Stimulated activated effector memory CD8-positive, alpha-beta T cell treated with anti-CD3 and anti-CD28 coated beads, Interleukin-12 subunit alpha, Interleukin-12 subunit beta, amount 100 ng/mL, for 72 hours (primary cell): Measurements from ENCODE around the gene ACVR1B.
A peak's percentile ranks its signal among the peaks of the same experiment; 100 is the strongest.

ENCODE experiments used
- ATAC-seq: fragments of 150-1000 bp; cut with Tn5 transposase; 2 replicates; pipeline ENCODE4 v1.10.0; 2021
- DNase-seq, 2 donors: peaks; one replicate each; pipeline ENCODE4 v3.0.0; 2021 to 2022; ENCODE audit warnings: low spot score in 2 of 2
- H3K27ac Mint-ChIP-seq: one replicate; pipeline ENCODE4 v1.8.0; 2022; ENCODE audit warnings: mild to moderate bottlenecking, mixed read lengths
- H3K36me3 Mint-ChIP-seq: one replicate; pipeline ENCODE4 v1.8.0; 2022; ENCODE audit warnings: mild to moderate bottlenecking, mixed read lengths
- H3K4me1 Mint-ChIP-seq: one replicate; pipeline ENCODE4 v1.8.0; 2022; ENCODE audit warnings: mixed read lengths
- H3K4me3 Mint-ChIP-seq: one replicate; pipeline ENCODE4 v1.8.0; 2022; ENCODE audit warnings: mild to moderate bottlenecking, mixed read lengths
- H3K9me3 Mint-ChIP-seq: one replicate; pipeline ENCODE4 v1.8.0; 2022; ENCODE audit warnings: mixed read lengths

Gene ACVR1B

DNA sequence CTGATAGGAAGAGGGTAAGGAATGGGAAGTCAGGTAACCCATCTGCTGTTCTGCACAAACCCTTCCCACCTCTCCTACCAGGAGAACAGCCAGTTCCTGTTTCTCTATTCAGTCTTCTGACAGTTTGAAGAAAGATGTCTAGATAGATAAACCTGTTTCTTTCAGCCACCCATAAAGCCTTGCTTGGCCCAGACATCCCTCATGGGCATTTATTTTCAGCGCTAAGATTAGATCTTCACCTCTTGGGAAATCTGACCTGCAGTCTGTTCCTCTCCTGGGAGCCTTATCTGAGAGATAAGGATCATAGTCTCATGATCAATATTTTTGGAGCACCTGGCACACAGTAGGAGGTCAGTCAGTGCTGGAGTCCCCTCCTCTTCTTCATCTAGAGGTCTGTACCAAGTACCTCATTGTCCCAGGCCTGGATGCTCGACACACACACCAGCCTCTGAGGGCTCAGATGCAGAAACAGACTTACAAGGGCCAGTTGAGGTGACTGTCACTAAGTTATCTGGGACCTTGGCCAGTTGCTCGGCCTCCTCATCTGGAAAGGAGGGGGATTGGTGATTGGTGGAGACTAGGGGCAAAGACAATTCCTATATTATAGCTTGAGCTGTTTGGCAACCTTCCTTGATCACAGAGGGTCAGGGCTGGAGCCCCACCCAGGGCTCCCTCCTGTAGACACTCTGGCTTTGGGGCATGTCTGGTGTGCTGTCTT lies 26.0 kb upstream of the ACVR1B start:
- H3K4me1 Mint-ChIP-seq, result peaks cover 23% of the 10 kb centered on the region

DNA sequence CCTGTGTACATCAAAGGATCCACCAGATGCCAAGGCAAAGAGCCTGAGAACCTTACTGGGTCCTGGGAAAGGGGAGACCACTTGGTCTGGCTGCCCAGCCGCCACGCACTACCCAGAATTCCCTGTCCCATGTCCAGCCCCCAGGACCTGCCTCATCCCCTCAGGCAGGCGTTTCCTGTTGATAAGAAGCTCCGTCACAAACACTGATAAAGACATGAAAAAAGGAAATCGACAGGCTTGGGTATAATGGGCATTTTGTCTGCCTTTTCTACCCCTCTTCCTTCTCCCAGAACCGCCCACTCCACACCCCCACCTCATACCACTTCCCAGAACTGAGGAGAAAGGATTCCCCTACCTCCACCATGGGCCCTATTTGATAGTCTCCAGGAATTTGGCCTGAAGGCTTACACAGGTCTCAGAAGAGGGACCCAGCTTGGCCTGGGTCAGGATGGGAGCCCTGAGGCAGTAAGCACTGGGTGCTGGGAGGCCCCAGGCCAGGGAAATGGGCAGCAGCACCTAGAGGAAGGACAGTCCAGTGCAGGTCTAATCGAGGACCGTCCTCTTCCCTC lies 25.4 kb upstream of the ACVR1B start:
- ATAC-seq (no peak), DNase-seq (no peak)
- Mint-ChIP-seq H3K9me3 (no peaks in the 10 kb centered on the region), H3K36me3 (no peaks in the 10 kb centered on the region), H3K27ac (peak overlapping the region; percentile 44), H3K4me1 (peaks cover 23% of the 10 kb centered on the region), H3K4me3 (no peak overlapping the region)

More for the DNA sequence above, 26.0 kb upstream of the ACVR1B start:
- DNase-seq (no peak), ATAC-seq (no peak)
- peak overlapping the region; percentile 44 for H3K27ac Mint-ChIP-seq
- no peak overlapping the region for H3K4me3 Mint-ChIP-seq
- H3K9me3 Mint-ChIP-seq, result no peaks in the 10 kb centered on the region
- no peaks in the 10 kb centered on the region for H3K36me3 Mint-ChIP-seq

DNA sequence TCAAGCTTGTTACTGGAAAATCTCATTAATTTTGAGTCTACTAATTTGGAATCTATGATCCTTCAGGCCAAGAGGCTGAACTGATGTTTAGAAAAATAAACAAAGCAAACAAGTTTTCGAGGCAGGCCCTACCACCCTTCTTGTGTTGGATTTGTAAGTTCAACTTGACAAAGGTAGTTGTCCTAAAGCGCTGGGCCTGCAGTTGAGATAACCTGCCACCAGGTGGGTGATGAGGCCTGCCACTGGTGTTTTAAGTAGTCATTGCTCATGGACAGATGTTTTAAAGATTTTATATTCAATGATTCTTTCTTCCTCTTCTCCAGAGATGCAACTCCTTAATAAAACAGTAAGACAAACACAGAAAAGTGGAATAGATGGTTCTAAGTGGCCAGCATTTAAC lies 24.8 kb upstream of the ACVR1B start:
- Mint-ChIP-seq H3K4me3 (no peak overlapping the region), H3K9me3 (no peaks in the 10 kb centered on the region), H3K27ac (peak overlapping the region; percentile 44), H3K36me3 (no peaks in the 10 kb centered on the region), H3K4me1 (peaks cover 23% of the 10 kb centered on the region)
- DNase-seq (peak; percentile 28 to 60), ATAC-seq (peak; percentile 51)

DNA sequence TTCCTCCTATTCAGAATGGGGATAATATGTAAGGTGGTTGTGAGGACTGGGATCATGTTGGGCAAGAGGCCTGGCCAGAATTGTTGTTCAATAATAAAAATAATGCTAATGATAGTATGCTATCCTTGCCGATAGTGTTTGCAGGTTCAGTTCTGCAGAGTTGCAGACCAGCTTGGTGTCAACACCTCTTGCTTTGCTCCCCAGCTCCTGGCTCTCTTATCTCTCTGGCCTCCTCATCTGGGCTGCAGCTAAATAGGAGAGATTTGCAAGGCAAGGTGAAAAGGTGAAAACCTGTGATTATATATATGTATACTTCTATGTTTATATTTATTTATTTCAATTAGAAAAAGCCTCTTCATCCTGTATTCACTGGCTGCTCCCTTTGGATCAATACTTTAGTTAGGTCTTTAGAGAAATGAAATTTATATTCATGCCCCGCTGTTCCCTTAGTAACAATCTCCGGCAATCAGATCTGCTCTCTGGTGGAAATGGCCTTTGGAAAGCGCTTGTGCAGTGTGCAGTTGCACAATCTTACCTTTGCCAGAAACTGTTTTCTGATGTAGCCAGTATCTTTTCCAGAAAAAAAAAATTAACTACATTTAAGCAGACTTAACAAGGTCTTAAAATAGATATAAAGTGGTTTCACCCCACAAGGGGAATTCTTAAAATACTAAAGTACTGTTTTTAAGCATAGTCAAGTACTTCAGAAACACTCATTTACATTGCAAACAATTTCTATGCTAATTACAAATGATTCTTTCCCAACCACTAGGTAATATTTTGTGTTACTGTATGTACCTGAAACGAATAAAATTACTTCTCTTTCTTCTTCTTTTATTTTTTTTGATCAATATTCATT lies 19.1 kb upstream of the ACVR1B start:
- Mint-ChIP-seq H3K27ac (no peak overlapping the region), H3K9me3 (no peaks in the 10 kb centered on the region), H3K4me1 (peaks cover 8% of the 10 kb centered on the region), H3K4me3 (no peak overlapping the region), H3K36me3 (no peaks in the 10 kb centered on the region)
- ATAC-seq (no peak), DNase-seq (no peak)

DNA sequence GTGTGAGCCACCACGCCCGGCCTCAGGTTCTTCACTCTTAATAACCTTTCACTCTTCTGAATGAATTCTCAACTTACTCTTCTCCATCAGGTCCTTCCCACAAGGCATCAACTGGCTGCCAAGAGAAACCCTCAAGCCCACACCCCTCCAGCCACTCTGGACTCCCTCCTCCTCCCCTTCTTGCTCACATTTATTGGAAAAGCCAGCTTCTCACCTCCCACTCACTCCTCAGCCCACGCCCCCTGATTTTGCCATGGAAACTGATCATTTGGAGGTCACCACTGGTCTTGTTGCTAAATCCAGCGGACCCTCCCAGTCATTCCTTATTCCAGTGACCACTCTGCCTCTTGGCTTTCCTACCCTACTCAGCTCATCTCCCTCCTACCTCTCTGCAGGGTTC lies 17.4 kb upstream of the ACVR1B start:
- H3K4me3 Mint-ChIP-seq, result no peak overlapping the region
- H3K9me3 Mint-ChIP-seq, result no peaks in the 10 kb centered on the region
- H3K27ac Mint-ChIP-seq, result no peak overlapping the region
- H3K36me3 Mint-ChIP-seq, result no peaks in the 10 kb centered on the region
- H3K4me1 Mint-ChIP-seq, result peaks cover 8% of the 10 kb centered on the region
- ATAC-seq (no peak), DNase-seq (no peak)

DNA sequence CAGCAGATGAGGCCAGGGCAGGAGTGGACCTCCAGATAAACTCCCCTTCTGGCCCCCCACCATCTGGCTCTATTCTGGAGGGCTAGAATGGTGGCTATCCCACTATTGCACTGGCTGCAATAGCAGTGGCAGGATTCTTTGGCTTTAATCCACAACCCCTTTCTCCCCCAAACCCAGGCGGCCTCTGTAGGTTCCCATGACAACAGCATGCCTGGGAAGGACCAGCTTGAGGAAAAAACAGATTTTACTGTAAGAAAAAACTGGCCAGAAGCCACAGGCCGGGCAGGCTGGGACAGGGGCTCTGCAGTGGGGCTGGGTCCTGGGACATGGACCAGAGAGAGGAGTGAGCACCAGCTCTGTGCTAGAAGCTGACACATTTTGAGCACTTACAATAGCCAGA lies 13.6 kb upstream of the ACVR1B start:
- DNase-seq (no peak), ATAC-seq (no peak)
- Mint-ChIP-seq H3K4me3 (no peak overlapping the region), H3K4me1 (peaks cover 12% of the 10 kb centered on the region), H3K9me3 (no peaks in the 10 kb centered on the region), H3K27ac (no peak overlapping the region), H3K36me3 (no peaks in the 10 kb centered on the region)

DNA sequence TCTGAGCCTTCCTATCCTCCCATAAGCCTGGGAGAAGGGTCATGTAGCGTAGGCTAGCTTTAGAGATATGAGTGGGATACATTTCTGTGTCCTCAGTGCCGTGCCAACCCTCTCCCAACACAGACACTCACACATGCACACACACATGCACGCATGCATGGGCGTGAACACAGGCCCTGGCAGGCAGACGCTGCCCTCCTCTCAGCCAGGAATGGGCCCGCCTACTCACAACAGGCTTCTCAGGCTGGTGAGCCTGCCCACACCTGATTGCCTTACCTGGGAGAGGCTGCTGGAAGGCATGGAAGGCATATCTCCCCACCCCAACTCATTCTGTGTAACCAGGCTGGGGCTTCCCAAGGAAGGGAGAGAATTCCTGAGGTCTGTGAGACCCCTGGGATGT lies 12.8 kb upstream of the ACVR1B start:
- ATAC-seq (no peak), DNase-seq (no peak)
- Mint-ChIP-seq H3K4me1 (peaks cover 12% of the 10 kb centered on the region), H3K27ac (no peak overlapping the region), H3K36me3 (no peaks in the 10 kb centered on the region), H3K9me3 (no peaks in the 10 kb centered on the region), H3K4me3 (no peak overlapping the region)

DNA sequence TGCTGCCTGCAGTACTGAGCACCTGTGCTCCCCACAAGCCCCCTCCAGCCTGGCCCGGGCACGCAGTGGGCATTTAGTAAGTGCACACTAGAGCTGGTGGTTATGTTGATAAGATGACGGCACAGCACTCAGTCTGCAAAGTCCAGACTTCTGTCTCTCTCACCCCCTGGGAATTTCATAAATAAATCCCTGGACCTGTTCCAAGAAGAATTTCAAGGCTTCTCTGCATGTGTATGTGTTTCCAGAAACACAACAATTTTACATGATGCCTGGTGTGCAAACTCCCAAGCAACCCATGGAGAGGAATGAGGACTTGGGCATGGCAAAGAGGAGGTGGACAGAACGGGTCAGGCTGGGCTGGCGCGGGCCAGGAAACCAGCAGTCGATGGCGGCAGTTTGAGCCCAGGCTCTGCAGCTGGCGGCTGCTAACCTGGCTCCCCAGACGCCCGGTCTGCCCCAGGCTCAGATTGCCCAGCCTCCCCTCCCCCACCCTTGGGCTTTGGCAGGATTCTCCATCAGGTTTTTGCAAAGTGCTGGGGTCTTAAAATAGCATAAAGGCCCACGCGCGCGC lies 10.4 kb upstream of the ACVR1B start:
- ATAC-seq (no peak), DNase-seq (no peak)
- no peaks in the 10 kb centered on the region for H3K36me3 Mint-ChIP-seq
- peaks cover 4% of the 10 kb centered on the region for H3K4me1 Mint-ChIP-seq
- no peak overlapping the region for H3K4me3 Mint-ChIP-seq
- H3K9me3 Mint-ChIP-seq, result peaks cover 10% of the 10 kb centered on the region
- H3K27ac Mint-ChIP-seq, result no peak overlapping the region

DNA sequence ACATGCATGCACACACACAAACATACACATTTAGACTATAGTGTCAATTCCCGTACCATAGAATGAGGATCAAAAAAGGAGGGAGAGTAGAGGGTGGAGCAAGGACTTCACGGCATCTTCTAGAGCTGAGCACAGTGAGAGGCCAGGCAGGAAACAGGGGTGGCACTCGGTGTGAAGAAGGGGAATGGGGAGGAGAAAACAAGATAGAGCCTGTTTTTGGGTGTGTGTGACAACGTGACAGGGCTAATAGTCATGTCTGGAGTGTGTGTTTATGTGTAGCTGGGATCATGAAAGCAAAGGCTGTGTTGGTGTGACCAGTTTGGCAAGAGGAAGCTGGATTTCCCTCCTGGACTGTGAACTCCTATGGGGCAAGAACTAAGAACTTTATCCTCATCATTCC lies 9.9 kb upstream of the ACVR1B start:
- Mint-ChIP-seq H3K4me3 (no peak overlapping the region), H3K27ac (no peak overlapping the region), H3K9me3 (peaks cover 10% of the 10 kb centered on the region), H3K4me1 (peaks cover 4% of the 10 kb centered on the region), H3K36me3 (no peaks in the 10 kb centered on the region)
- no peak for DNase-seq
- ATAC-seq, result no peak

DNA sequence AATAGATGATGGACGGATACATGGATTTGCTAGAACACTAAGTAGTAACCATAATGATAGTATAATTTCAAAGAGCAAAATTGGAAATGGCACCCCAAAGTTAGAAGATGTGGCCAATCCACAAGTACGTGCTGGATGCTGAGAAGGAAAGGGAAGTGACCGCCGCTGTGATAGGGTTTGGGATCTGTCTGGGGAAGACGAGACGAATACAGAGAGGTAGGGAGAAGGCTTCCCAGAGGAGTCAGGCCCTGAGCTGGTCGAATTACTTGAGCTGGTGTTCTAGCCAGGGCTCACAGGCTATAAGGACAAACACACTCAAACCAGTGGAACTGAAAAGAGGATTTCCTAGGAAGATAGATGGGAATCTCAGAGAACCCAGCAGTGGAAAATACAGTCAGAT lies 9.4 kb upstream of the ACVR1B start:
- no peak for ATAC-seq

DNA sequence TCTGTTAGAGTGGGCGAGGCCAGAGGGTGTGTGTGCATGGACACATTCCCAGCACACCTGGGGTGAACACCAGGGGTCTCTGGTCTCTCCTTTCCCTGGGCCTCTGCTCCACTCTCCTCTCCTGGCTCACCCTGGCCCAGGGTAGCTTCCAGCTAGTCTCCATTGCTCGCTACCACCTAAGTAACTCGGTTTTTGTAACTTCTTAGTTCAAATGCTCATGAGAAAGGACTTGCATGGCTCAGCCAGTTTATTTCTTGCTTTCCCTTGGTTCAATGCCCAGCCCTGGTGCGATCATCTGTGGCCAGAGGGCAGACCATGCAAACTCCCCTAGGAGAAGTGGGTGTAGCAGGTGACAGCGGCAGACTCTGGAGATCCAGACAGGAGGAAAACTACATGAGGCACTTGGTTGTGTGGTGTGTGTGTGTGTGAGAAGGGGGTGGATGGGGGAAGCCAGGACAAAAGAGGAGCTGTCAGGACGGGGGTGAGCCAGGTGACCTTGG lies 8.9 kb upstream of the ACVR1B start:
- no peak overlapping the region for H3K27ac Mint-ChIP-seq
- H3K4me1 Mint-ChIP-seq, result peaks cover 4% of the 10 kb centered on the region
- H3K4me3 Mint-ChIP-seq, result no peak overlapping the region
- ATAC-seq (no peak), DNase-seq (no peak)
- H3K36me3 Mint-ChIP-seq, result no peaks in the 10 kb centered on the region
- H3K9me3 Mint-ChIP-seq, result peaks cover 10% of the 10 kb centered on the region

More for the DNA sequence above, 9.4 kb upstream of the ACVR1B start:
- no peak overlapping the region for H3K27ac Mint-ChIP-seq
- no peaks in the 10 kb centered on the region for H3K36me3 Mint-ChIP-seq
- H3K4me3 Mint-ChIP-seq, result no peak overlapping the region
- peaks cover 4% of the 10 kb centered on the region for H3K4me1 Mint-ChIP-seq
- no peak for DNase-seq
- peaks cover 10% of the 10 kb centered on the region for H3K9me3 Mint-ChIP-seq

DNA sequence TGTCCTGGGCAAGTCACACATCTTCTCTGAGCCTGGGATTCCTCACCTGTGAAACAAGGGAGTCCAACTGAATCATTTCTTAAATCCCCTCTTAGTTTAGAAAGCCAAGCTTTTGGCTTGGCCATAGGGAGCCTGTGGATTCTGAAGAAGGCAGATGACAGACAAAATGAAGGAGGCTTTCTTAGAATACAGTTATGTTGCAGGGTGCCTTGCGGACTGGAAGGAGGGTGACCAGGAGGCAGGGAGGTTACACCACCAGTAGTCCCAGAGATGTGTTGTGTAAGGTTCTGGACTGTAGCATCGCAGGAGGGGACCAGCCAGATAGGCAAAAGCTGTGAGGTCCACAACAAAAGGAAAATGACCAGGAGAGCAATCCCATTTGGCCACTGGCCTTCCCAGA lies 8.2 kb upstream of the ACVR1B start:
- H3K4me1 Mint-ChIP-seq, result peaks cover 4% of the 10 kb centered on the region
- H3K4me3 Mint-ChIP-seq, result no peak overlapping the region
- H3K36me3 Mint-ChIP-seq, result no peaks in the 10 kb centered on the region
- ATAC-seq, result no peak
- no peak for DNase-seq
- peaks cover 10% of the 10 kb centered on the region for H3K9me3 Mint-ChIP-seq
- H3K27ac Mint-ChIP-seq, result no peak overlapping the region

DNA sequence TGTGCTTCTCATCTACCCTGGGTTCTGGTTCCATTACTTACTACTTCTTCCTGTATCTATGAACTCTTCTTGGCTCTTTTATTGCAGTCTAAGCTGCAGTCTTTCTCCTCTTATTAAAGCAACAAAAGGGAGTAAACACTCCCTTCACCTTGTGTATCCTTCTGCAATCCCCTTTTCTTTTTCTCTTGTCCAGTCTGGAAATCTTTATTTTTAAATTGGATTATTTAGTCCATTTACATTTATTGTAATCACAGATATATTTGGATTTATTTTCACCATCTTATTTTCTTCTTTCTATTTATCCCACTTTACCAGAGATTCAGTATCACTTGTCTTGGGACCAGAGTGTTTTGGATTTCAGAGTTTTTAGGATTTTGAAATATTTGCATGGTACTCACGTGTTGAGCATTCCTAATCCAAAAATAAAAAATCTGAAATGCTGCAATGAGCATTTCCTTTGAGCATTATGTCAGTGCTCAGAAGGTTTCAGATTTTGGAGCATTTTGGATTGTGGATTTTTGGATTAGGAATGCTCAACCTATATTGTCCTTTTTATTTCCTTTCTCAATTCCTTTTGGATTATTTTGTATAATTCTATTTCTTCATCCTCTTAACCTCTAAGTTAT lies 6.8 kb upstream of the ACVR1B start:
- no peak overlapping the region for H3K27ac Mint-ChIP-seq
- DNase-seq, result no peak
- H3K9me3 Mint-ChIP-seq, result peaks cover 10% of the 10 kb centered on the region
- no peak overlapping the region for H3K4me3 Mint-ChIP-seq
- ATAC-seq, result no peak
- peaks cover 4% of the 10 kb centered on the region for H3K4me1 Mint-ChIP-seq
- no peaks in the 10 kb centered on the region for H3K36me3 Mint-ChIP-seq

DNA sequence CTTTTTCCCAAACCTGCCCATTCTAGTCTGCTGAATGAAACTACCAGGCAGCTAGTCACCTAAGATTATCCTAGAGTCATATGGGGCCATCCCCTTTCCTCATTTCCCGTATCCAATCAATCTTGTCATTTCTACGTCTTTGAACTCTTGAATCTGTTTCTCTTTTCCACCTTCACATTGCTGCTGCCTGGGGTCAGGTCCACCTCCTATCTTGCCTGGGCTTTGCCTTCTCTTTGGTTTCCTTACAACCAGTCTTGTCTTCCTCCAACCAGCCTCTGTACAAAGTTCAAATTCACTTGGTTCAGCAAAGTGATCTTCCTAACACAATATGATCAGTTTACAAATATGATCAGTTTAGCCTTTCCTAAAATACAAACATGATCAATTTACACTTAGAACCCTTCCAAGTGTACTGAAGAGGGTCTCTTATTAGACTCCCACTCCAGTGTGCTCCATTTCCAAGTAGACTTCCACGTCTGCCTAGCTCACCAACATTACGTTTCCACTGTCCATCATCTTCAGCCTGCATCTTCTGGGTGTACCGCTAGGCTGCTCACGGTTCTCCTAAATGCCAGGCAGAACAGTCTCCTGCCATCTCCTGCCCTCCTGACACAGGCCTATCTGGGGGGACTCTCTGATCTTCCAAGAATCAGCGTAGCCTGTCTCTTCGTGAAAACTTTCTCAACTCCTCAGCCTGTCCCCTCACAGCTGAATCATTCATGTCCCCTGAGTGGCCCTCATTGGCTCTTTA lies 4.1 kb upstream of the ACVR1B start:
- Mint-ChIP-seq H3K27ac (peak overlapping the region; percentile 6), H3K36me3 (peaks cover 5% of the 10 kb centered on the region), H3K4me3 (no peak overlapping the region), H3K4me1 (peaks cover 8% of the 10 kb centered on the region), H3K9me3 (peaks cover 10% of the 10 kb centered on the region)
- ATAC-seq (no peak), DNase-seq (no peak)
